Measurements from ENCODE around the gene ZZZ3. TPM values are rescaled to one million over a fixed set of nuclear protein-coding genes. Genes with fewer than 3 reads are reported as not detected.

Gene ZZZ3
- total and polyA plus RNA-seq, 2 of the 13 experiments (the other 11 are each of a cell fraction or from before 2014, with no cell fraction given): 18.1 to 50.2 TPM

- H3K79me2 ChIP-seq (ENCODE audit: insufficient read depth, low read length): peaks cover 40% of the 10 kb centered on the region
- BruUV-seq (replicated peaks): TSS peak; percentile 95
- H3K36me3 ChIP-seq (replicated peaks in 1 of 2; ENCODE audit: control insufficient read depth in 1 of 2, insufficient read depth in 2 of 2, low read length in 2 of 2): no peaks in the 10 kb centered on the region
- peak overlapping the region; percentile 100 for H3K27ac ChIP-seq (ENCODE audit: extremely low read length, insufficient read depth, low read length)
- DNase-seq (ENCODE audit: low spot score): peak; percentile 85
- 2% methylated on average over 24 of the region's 72 CpGs for WGBS (ENCODE audit: low lambda C conversion rate)
- peak overlapping the region; percentile 85 for H3K4me2 ChIP-seq (ENCODE audit: low read depth, low read length)
- H3K4me3 ChIP-seq (replicated peaks in 1 of 3; ENCODE audit: insufficient read depth in 1 of 3, low read depth in 2 of 3, low read length in 3 of 3): peak overlapping the region; percentile 86 to 98 (median 90)
- H2AFZ ChIP-seq (ENCODE audit: low read length): peak overlapping the region; percentile 85
- H4K20me1 ChIP-seq (ENCODE audit: insufficient read depth, low read length): peaks cover 28% of the 10 kb centered on the region
- H3K4me1 ChIP-seq (ENCODE audit: insufficient read depth, low read length): peaks cover 38% of the 10 kb centered on the region
- ChIA-PET POLR2A (interaction anchor here (0.5 to 2.4 kb wide), 12 partner anchors 9 to 597 kb away, joined by 3 to 10 read pairs (median 4); partner anchors contain the start of genes DNAJB4, FUBP1, MIGA1 and PIGK), CTCF (ENCODE audit: low intra/inter-chr PET ratio, low total read pairs) (no interaction called here)
- no peak for FAIRE-seq
- intact Hi-C loops (cut with micrococcal nuclease; ENCODE audit: unreplicated experiment): loop anchor here (5.0 kb wide), 3 partner anchors 41 to 96 kb away; partner anchors contain the start of gene USP33
- H3K9me3 ChIP-seq (ENCODE audit: low read length): no peaks in the 10 kb centered on the region
- in situ Hi-C loops (cut with HindIII; ENCODE audit: extremely low pct_ligation_motif_present, low pct_unique_long_range_greater_than_20kb): no loop called here
- no peaks in the 10 kb centered on the region; a peak in 1 of 5 replicates for H3K27me3 ChIP-seq (ENCODE audit: control insufficient read depth in 1 of 2, insufficient read depth in 2 of 2, low read length in 2 of 2)
- ATAC-seq: peak; percentile 89
- H3K9ac ChIP-seq (ENCODE audit: insufficient read depth, low read depth, low read length): peak overlapping the region; percentile 99
- no peak for TF ChIP-seq DPF2 (CRISPR knock-in tag; IDR thresholded peaks at IDR 0.05; ENCODE audit: borderline replicate concordance, low read depth)
- no peak for TF ChIP-seq CREBL2 (CRISPR knock-in tag; IDR thresholded peaks at IDR 0.05; ENCODE audit: borderline replicate concordance)
- no peak for TF ChIP-seq ZBTB34 (CRISPR knock-in tag; IDR thresholded peaks at IDR 0.05)
- TF ChIP-seq ZC3H13 (CRISPR knock-in tag; IDR thresholded peaks at IDR 0.05): no peak
- no peak for TF ChIP-seq ZNF12 (CRISPR knock-in tag; IDR thresholded peaks at IDR 0.05)
- no peak for TF ChIP-seq ZNF335 (CRISPR knock-in tag; IDR thresholded peaks at IDR 0.05)
- no peak for TF ChIP-seq RBAK (CRISPR knock-in tag; IDR thresholded peaks at IDR 0.05)
- TF ChIP-seq CENPX (CRISPR knock-in tag; IDR thresholded peaks at IDR 0.05): no peak
- TF ChIP-seq ZNF784 (CRISPR knock-in tag; IDR thresholded peaks at IDR 0.05; ENCODE audit: borderline replicate concordance): no peak
- TF ChIP-seq ZNF746 (CRISPR knock-in tag; IDR thresholded peaks at IDR 0.05): 0 out of 2 replicates have a peak, but pooled peaks have one; percentile 35
- 0 out of 2 replicates have a peak, but pooled peaks have one; percentile 46 for TF ChIP-seq BRCA1 (CRISPR knock-in tag; IDR thresholded peaks at IDR 0.05)
- no peak for TF ChIP-seq ZNF670 (CRISPR knock-in tag; IDR thresholded peaks at IDR 0.05; ENCODE audit: borderline replicate concordance)
- TF ChIP-seq ZKSCAN1 (IDR thresholded peaks at IDR 0.05; ENCODE audit: low read length): no peak
- TF ChIP-seq FOSL2 (CRISPR knock-in tag; IDR thresholded peaks at IDR 0.05): no peak
- TF ChIP-seq KDM6A (CRISPR knock-in tag; IDR thresholded peaks at IDR 0.05; ENCODE audit: low read depth): no peak
- no peak for TF ChIP-seq SSRP1 (CRISPR knock-in tag; IDR thresholded peaks at IDR 0.05)
- TF ChIP-seq BATF2 (CRISPR knock-in tag; IDR thresholded peaks at IDR 0.05): no peak
- TF ChIP-seq HOXA3 (CRISPR knock-in tag; IDR thresholded peaks at IDR 0.05): peak; percentile 22; the same call in 1 of the 2 replicates
- TF ChIP-seq TGIF2 (CRISPR knock-in tag; IDR thresholded peaks at IDR 0.05): peak; percentile 32; the same call in 1 of the 2 replicates
- peak; percentile 51; the same call in 1 of the 2 replicates for TF ChIP-seq HCFC1 (IDR thresholded peaks at IDR 0.05; ENCODE audit: low read depth, low read length)
- no peak for TF ChIP-seq NFYC (CRISPR knock-in tag; IDR thresholded peaks at IDR 0.05)
Measured at GRCh38 chr1:77683160-77684148, 996 bp upstream of the ZZZ3 start.

Data from HepG2 (cell line).